ENCODE data around the gene TEKT2.

TEKT2 gene

GRCh38 chr1:36083635-36084496, at the start of gene TEKT2:
Gene TEKT2, plus strand, starts transcription at chr1:36084094. Its CDS starts 828 bp downstream, at chr1:36084922.
- peak; percentile 28 for DNase-seq

GRCh38 chr1:36034692-36035091, 49.2 kb upstream of the TEKT2 start:
- DNase-seq = no peak

- DNase-seq = no peak
Measured at GRCh38 chr1:36035154-36035553, 48.7 kb upstream of the TEKT2 start.

- DNase-seq = no peak
Measured at GRCh38 chr1:36040238-36040637, 43.7 kb upstream of the TEKT2 start.

GRCh38 chr1:36051821-36052220, 32.1 kb upstream of the TEKT2 start:
- DNase-seq = no peak

GRCh38 chr1:36053978-36054377, 29.9 kb upstream of the TEKT2 start:
- no peak for DNase-seq

- DNase-seq = no peak
Measured at GRCh38 chr1:36055706-36056105, 28.2 kb upstream of the TEKT2 start.

- no peak for DNase-seq
Measured at GRCh38 chr1:36062315-36062714, 21.6 kb upstream of the TEKT2 start.

GRCh38 chr1:36067871-36068270, 16.0 kb upstream of the TEKT2 start:
- no peak for DNase-seq

- DNase-seq = no peak
Measured at GRCh38 chr1:36068866-36069265, 15.0 kb upstream of the TEKT2 start.

GRCh38 chr1:36070349-36070748, 13.5 kb upstream of the TEKT2 start:
- DNase-seq = no peak

- no peak for DNase-seq
Measured at GRCh38 chr1:36076979-36077573, 6.8 kb upstream of the TEKT2 start.

GRCh38 chr1:36080236-36080635, 3.7 kb upstream of the TEKT2 start:
- no peak for DNase-seq

GRCh38 chr1:36080801-36081200, 3.1 kb upstream of the TEKT2 start:
- no peak for DNase-seq

GRCh38 chr1:36081926-36082485, 1.9 kb upstream of the TEKT2 start:
- DNase-seq = no peak

- no peak for DNase-seq
Measured at GRCh38 chr1:36083219-36083618, 675 bp upstream of the TEKT2 start.

- DNase-seq = no peak
Measured at GRCh38 chr1:36084497-36085115, 712 bp downstream of the TEKT2 start.

- DNase-seq = no peak
Measured at GRCh38 chr1:36085126-36085525, 1.2 kb downstream of the TEKT2 start.

GRCh38 chr1:36085686-36086526, 2.0 kb downstream of the TEKT2 start:
- DNase-seq = no peak

- no peak for DNase-seq
Measured at GRCh38 chr1:36086529-36087232, 2.8 kb downstream of the TEKT2 start.

GRCh38 chr1:36087233-36088123, 3.6 kb downstream of the TEKT2 start:
- no peak for DNase-seq
